Neural cell (in vitro differentiated cells): ENCODE measurements around the gene TRIM47.
"Not testable (repeated sequence)": the region's sequence is repeated elsewhere in the genome, so short reads cannot be mapped to it uniquely, and the experiment has no call there.

Experiments used
- CTCF ChIP-seq: fragments of 450-650 bp; IDR thresholded peaks from 2 replicates; pipeline ENCODE4 v1.5.1; 2014; ENCODE audit warnings: antibody characterized with exemption, mild to moderate bottlenecking, moderate library complexity; ENCODE audit not compliant: poor library complexity, severe bottlenecking
- EZH2 ChIP-seq: fragments of 200-600, 300-800 bp; shearing (Covaris generic), sonication (generic); IDR thresholded peaks from 2 replicates; pipeline ENCODE4 v1.6.1; 2014; ENCODE audit warnings: antibody characterized with exemption, low read length, borderline replicate concordance, mild to moderate bottlenecking; ENCODE audit not compliant: insufficient read depth, poor library complexity, severe bottlenecking
- POLR2AphosphoS5 ChIP-seq: IDR thresholded peaks from 2 replicates; pipeline ENCODE4 v1.6.1; 2012
- RAD21 ChIP-seq: fragments of 450-650 bp; conservative IDR thresholded peaks from 2 replicates; pipeline ENCODE4 v1.6.1; 2014; ENCODE audit warnings: antibody characterized with exemption, mild to moderate bottlenecking, moderate library complexity
- REST ChIP-seq: IDR thresholded peaks from 2 replicates; pipeline ENCODE4 v1.6.1; 2012; ENCODE audit warnings: borderline replicate concordance
- SMC3 ChIP-seq: fragments of 450-650 bp; conservative IDR thresholded peaks from 2 replicates; pipeline ENCODE4 v1.6.1; 2014; ENCODE audit warnings: antibody characterized with exemption, mild to moderate bottlenecking, moderate library complexity; ENCODE audit not compliant: poor library complexity
- TAF1 ChIP-seq: IDR thresholded peaks from 2 replicates; pipeline ENCODE4 v1.6.1; 2012; ENCODE audit warnings: low read depth

DNA sequence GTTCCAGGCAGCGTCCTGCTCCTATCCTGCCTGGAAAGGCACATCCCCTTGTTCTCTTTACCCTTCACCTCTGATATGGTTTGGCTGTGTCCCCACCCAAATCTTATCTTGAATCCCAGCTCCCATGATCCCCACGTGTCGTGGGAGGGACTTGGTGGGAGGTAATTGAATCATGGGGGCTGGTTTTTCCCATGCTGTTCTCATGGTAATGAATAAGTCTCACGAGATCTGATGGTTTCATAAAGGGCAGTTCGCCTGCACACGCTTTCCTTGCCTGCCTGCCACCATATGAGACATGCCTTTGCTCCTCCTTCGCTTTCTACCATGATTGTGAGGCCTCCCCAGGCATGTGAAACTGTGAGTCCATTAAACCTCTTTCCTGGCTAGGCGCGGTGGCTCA, 7.5 kb upstream of the TRIM47 start:
- TF ChIP-seq CTCF, EZH2, POLR2AphosphoS5, SMC3, TAF1, REST, RAD21: not testable (repeated sequence)
